MM.1S (cell line): ENCODE measurements around the gene SSC4D.

ENCODE experiments used
- DNase-seq: peaks from one replicate; pipeline ENCODE4 v3.0.0-alpha.2; 2015
- H2AFZ ChIP-seq: fragments of 300-600 bp; sonication (generic); 2 replicates; pipeline ENCODE4 v1.6.0; 2016; ENCODE audit warnings: antibody characterized with exemption, low read length
- H3F3A ChIP-seq: fragments of 300-600 bp; sonication (generic); 2 replicates; pipeline ENCODE4 v1.6.1; 2016; ENCODE audit warnings: mild to moderate bottlenecking, antibody characterized with exemption, low read length, moderate library complexity, mixed read lengths; ENCODE audit not compliant: insufficient read depth
- H3K27ac ChIP-seq: fragments of 300-600 bp; sonication (generic); 2 replicates; pipeline ENCODE4 v1.5.1; 2016; ENCODE audit warnings: mild to moderate bottlenecking, low read length
- H3K27me3 ChIP-seq: fragments of 300-600 bp; sonication (generic); replicated peaks from 2 replicates; pipeline ENCODE4 v1.6.0; 2016; ENCODE audit warnings: low read length; ENCODE audit not compliant: insufficient read depth
- H3K36me3 ChIP-seq: fragments of 300-600 bp; sonication (generic); replicated peaks from 2 replicates; pipeline ENCODE4 v1.6.1; 2016; ENCODE audit warnings: mild to moderate bottlenecking, low read length, mixed read lengths; ENCODE audit not compliant: insufficient read depth
- H3K4me1 ChIP-seq: fragments of 300-600 bp; sonication (generic); 2 replicates; pipeline ENCODE4 v1.6.1; 2016; ENCODE audit warnings: low read length, mixed read lengths
- H3K4me2 ChIP-seq: fragments of 300-600 bp; sonication (generic); 2 replicates; pipeline ENCODE4 v1.6.0; 2016; ENCODE audit warnings: low read depth, low read length
- H3K4me3 ChIP-seq: fragments of 300-600 bp; sonication (generic); 2 replicates; pipeline ENCODE4 v1.5.1; 2016; ENCODE audit warnings: low read length, mixed read lengths
- H3K79me2 ChIP-seq: fragments of 300-600 bp; sonication (generic); 2 replicates; pipeline ENCODE4 v1.6.1; 2016; ENCODE audit warnings: mixed run types, low read length, mixed read lengths
- H3K9ac ChIP-seq: fragments of 300-600 bp; sonication (generic); 2 replicates; pipeline ENCODE4 v1.6.1; 2016; ENCODE audit warnings: low read length, mixed read lengths
- H3K9me2 ChIP-seq: fragments of 300-600 bp; sonication (generic); replicated peaks from 2 replicates; pipeline ENCODE4 v1.6.1; 2016; ENCODE audit warnings: mild to moderate bottlenecking, low read length, mixed read lengths; ENCODE audit not compliant: insufficient read depth
- H3K9me3 ChIP-seq: fragments of 300-600 bp; sonication (generic); replicated peaks from 2 replicates; pipeline ENCODE4 v1.6.1; 2016; ENCODE audit warnings: mild to moderate bottlenecking, low read length, mixed read lengths; ENCODE audit not compliant: insufficient read depth
- H4K20me1 ChIP-seq: fragments of 300-600 bp; sonication (generic); 2 replicates; pipeline ENCODE4 v1.6.1; 2016; ENCODE audit warnings: mild to moderate bottlenecking, low read length, moderate library complexity, mixed read lengths; ENCODE audit not compliant: insufficient read depth
- EZH2 ChIP-seq: fragments of 300-600 bp; sonication (generic); optimal IDR thresholded peaks from 2 replicates; pipeline ENCODE3; 2017; ENCODE audit warnings: low read depth, mild to moderate bottlenecking, antibody characterized with exemption, low read length, mixed read lengths
- EZH2phosphoT487 ChIP-seq: fragments of 300-600 bp; sonication (generic); IDR thresholded peaks from 2 replicates; pipeline ENCODE4 v1.6.1; 2018; ENCODE audit warnings: antibody characterized with exemption, low read length
- TF ChIP-seq, protein P1 (sequence below): fragments of 300-600 bp; sonication (generic); IDR thresholded peaks from 2 replicates; pipeline ENCODE4 v1.5.1; 2016; ENCODE audit warnings: antibody characterized with exemption, low read length, mixed read lengths

SSC4D gene

DNA sequence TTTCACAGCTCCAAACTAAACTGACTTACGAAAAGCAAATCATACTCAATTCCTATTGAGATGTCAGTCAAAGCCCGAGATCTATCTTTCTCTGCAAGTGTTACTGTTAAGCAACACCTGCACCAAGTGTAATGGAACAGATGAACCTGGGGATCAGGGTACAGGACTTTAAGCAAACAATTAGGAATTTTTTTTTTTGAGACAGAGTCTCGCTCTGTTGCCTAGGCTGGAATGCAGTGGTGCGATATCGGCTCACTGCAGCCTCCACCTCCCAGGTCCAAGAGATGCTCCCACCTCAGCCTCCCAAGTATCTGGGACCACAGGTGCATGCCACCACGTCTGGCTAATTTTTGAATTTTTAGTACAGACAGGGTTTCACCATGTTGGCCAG is 65.6 kb downstream of the SSC4D start:
- DNase-seq: no peak
- Histone ChIP-seq H3K27ac (no peak overlapping the region), H3K9ac (no peak overlapping the region), H3F3A (no peaks in the 10 kb centered on the region; the same call in none of the 2 replicates), H3K27me3 (no peaks in the 10 kb centered on the region), H3K9me2 (no peaks in the 10 kb centered on the region), H3K4me3 (no peak overlapping the region), H3K4me1 (no peaks in the 10 kb centered on the region), H3K36me3 (peaks cover 24% of the 10 kb centered on the region), H4K20me1 (peaks cover 39% of the 10 kb centered on the region), H2AFZ (no peak overlapping the region), H3K79me2 (peaks cover 100% of the 10 kb centered on the region), H3K4me2 (no peak overlapping the region), H3K9me3 (no peaks in the 10 kb centered on the region)
- TF ChIP-seq EZH2phosphoT487: no peak
- TF ChIP-seq, protein P1, sequence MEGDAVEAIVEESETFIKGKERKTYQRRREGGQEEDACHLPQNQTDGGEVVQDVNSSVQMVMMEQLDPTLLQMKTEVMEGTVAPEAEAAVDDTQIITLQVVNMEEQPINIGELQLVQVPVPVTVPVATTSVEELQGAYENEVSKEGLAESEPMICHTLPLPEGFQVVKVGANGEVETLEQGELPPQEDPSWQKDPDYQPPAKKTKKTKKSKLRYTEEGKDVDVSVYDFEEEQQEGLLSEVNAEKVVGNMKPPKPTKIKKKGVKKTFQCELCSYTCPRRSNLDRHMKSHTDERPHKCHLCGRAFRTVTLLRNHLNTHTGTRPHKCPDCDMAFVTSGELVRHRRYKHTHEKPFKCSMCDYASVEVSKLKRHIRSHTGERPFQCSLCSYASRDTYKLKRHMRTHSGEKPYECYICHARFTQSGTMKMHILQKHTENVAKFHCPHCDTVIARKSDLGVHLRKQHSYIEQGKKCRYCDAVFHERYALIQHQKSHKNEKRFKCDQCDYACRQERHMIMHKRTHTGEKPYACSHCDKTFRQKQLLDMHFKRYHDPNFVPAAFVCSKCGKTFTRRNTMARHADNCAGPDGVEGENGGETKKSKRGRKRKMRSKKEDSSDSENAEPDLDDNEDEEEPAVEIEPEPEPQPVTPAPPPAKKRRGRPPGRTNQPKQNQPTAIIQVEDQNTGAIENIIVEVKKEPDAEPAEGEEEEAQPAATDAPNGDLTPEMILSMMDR: no peak
- no peak for TF ChIP-seq EZH2

DNA sequence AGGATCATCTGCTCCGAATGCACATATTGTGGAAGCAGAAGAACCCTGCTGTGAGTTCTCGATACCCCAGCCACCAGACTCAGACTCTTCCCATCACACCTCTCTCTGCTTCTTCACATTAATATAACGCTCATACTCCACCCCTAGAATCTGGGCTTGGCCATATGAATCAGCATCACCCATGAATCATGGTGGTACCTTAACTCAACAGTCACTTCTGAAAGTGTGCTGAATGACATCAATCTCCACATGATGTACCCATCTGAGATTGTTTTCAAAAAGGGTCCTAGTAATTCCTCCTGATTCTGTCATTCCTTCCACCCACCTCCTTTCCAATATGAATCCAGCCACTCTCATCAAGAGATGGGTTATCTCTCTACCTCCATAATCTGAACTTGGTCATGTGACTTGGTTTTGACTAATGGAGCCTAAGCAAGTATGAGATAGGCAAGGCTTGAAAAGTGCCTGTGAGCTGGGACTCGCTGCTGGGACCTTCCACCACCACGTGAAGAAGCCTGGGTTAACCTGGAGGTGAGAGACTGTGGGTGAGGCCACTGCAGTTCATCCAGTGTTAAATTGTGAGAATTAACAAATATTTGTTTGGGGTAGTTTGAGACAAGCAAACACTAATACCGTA is 66.1 kb downstream of the SSC4D start:
- Histone ChIP-seq H4K20me1 (peaks cover 44% of the 10 kb centered on the region), H3K4me1 (no peaks in the 10 kb centered on the region)

DNA sequence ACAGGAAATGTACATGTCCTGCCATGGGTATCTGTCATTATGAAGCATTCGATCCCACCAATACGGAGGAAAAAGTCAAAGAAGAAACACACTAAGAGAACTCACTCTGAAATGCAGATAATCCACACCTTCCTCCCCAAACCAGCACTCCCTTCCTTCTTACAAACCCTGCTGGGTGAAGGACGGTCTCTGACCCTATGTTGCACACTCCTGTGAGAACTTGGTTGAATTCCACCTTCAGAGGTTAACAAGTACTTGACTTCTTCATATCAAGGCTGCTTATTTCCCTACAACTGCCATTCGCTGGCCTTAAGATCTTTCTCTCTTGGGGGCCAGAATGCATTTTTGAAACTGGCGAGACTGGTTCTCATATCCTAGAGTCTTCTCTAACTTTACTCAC is 67.3 kb downstream of the SSC4D start:
- H3K36me3 ChIP-seq: peaks cover 21% of the 10 kb centered on the region
- no peaks in the 10 kb centered on the region for H3K9me3 ChIP-seq
- H3K9ac ChIP-seq: no peak overlapping the region
- H3K27me3 ChIP-seq: no peaks in the 10 kb centered on the region
- no peaks in the 10 kb centered on the region; the same call in none of the 2 replicates for H3F3A ChIP-seq
- H3K79me2 ChIP-seq: peaks cover 100% of the 10 kb centered on the region
- no peak overlapping the region for H3K27ac ChIP-seq
- no peak overlapping the region for H3K4me2 ChIP-seq
- DNase-seq: no peak
- no peak overlapping the region for H3K4me3 ChIP-seq
- H3K9me2 ChIP-seq: no peaks in the 10 kb centered on the region
- H3K4me1 ChIP-seq: no peaks in the 10 kb centered on the region
- no peak overlapping the region for H2AFZ ChIP-seq
- TF ChIP-seq EZH2 (no peak), EZH2phosphoT487 (no peak)
- TF ChIP-seq, protein P1: no peak
- H4K20me1 ChIP-seq: peaks cover 50% of the 10 kb centered on the region

More for the DNA sequence above, 66.1 kb downstream of the SSC4D start:
- Histone ChIP-seq H3K9ac (no peak overlapping the region), H3F3A (no peaks in the 10 kb centered on the region; the same call in none of the 2 replicates), H3K27me3 (no peaks in the 10 kb centered on the region), H2AFZ (no peak overlapping the region), H3K4me3 (no peak overlapping the region), H3K9me2 (no peaks in the 10 kb centered on the region), H3K36me3 (peaks cover 24% of the 10 kb centered on the region), H3K79me2 (peaks cover 100% of the 10 kb centered on the region), H3K27ac (no peak overlapping the region), H3K4me2 (no peak overlapping the region), H3K9me3 (no peaks in the 10 kb centered on the region)
- no peak for TF ChIP-seq EZH2phosphoT487
- TF ChIP-seq, protein P1: no peak
- no peak for TF ChIP-seq EZH2
- no peak for DNase-seq
